NT2/D1 (cell line): ENCODE data around the gene SAA2.

Experiments
- SUZ12 ChIP-seq: IDR thresholded peaks from 2 replicates; pipeline ENCODE4 v1.6.1; 2011; ENCODE audit not compliant: insufficient read length, insufficient read depth; ENCODE audit errors: extremely low read depth
- YY1 ChIP-seq: IDR thresholded peaks from 2 replicates; pipeline ENCODE4 v1.6.1; 2011; ENCODE audit not compliant: insufficient read length, insufficient read depth
- ZNF274 ChIP-seq: IDR thresholded peaks from 2 replicates; pipeline ENCODE4 v1.6.1; 2011; ENCODE audit warnings: mild to moderate bottlenecking, low read depth, low read length

GRCh38 chr11:18222814-18223421, 25.6 kb downstream of the SAA2 start:
- no peak for TF ChIP-seq YY1
- TF ChIP-seq ZNF274 = no peak
- TF ChIP-seq SUZ12 = no peak
